GM19099 (cell line): ENCODE measurements around the gene CACNG6.

Experiments used
- POLR2A ChIP-seq: IDR thresholded peaks from 3 replicates; pipeline ENCODE4 v1.6.1; 2011; ENCODE audit warnings: low read depth; ENCODE audit not compliant: insufficient read length; ENCODE audit errors: extremely low read depth

Gene CACNG6

DNA sequence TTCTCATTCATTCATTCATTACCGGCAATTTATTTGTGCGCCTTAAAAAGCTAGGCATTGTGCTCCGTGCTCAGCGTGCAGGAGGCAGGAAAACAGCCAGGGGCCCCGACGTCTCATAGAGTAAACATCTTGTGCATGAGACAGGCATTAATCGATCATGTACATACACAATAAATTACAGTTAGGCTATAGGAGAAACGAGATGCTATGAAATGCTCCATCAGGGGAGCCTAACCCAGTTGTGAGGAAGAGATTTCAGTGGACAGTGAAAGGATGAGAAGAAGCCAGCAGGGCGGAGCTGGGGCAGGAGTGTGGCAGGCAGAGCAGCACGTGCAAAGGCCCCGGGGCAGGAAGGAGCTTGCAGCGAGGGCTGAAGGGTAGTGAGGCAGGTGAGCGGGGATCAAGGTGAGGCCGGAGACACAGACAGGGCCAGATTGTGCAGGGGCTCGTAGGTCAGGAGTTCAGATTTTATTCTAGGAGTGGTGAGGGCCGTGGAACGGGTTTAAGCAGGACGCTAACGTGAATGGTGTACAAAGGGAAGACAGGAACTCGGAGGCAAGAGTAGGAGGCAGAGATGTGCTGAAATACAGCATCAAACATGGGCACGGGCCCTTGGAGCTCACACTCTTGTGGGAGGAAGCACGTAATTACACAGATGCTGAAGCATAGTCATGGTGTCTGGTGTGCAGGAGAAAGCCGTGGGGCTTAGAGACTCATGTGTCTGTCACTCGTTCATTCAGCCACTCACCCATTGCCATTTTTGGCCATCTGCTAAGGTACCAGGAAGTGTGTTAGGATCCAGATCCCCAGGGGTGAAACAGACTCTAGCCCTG lies 7.8 kb upstream of the CACNG6 start:
- TF ChIP-seq POLR2A = no peak

DNA sequence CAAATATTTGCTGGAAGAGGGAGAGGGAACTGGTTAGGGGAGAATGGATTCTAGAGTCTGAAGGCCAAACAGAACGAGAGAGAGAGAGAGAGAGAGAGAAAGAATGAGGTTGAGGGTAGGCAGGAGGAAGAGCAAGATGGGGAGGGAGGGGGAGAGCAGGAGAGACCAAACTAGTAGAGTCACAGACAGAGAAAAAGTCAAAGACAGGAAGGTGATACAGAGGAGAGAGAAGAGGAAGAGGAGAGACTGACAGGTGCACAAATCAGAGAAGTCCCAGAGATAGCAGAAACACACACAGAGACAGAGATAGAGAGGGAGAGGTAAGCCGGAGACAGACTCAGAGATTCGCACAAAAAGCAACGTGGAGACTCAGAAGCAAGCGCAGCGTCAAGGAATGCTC lies 5.6 kb upstream of the CACNG6 start:
- no peak for TF ChIP-seq POLR2A

DNA sequence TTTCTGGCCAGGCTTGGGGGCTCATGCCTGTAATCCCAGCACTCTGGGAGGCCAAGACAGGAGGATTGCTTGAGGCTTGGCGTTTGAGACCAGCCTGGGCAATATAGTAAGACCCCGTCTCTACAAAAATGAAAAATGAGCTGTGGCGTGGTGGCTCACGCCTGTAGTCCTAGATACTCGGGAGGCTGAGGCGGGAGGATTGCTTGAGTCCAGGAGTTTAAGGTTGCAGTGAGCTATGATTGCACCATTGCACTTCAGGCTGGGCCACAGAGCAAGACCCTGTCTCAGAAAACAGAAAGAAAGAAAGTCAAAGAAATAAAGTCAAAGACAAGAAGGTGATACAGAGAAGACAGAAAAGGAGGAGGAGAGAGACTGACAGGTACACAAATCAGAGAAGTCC lies 2.5 kb upstream of the CACNG6 start:
- no peak for TF ChIP-seq POLR2A

DNA sequence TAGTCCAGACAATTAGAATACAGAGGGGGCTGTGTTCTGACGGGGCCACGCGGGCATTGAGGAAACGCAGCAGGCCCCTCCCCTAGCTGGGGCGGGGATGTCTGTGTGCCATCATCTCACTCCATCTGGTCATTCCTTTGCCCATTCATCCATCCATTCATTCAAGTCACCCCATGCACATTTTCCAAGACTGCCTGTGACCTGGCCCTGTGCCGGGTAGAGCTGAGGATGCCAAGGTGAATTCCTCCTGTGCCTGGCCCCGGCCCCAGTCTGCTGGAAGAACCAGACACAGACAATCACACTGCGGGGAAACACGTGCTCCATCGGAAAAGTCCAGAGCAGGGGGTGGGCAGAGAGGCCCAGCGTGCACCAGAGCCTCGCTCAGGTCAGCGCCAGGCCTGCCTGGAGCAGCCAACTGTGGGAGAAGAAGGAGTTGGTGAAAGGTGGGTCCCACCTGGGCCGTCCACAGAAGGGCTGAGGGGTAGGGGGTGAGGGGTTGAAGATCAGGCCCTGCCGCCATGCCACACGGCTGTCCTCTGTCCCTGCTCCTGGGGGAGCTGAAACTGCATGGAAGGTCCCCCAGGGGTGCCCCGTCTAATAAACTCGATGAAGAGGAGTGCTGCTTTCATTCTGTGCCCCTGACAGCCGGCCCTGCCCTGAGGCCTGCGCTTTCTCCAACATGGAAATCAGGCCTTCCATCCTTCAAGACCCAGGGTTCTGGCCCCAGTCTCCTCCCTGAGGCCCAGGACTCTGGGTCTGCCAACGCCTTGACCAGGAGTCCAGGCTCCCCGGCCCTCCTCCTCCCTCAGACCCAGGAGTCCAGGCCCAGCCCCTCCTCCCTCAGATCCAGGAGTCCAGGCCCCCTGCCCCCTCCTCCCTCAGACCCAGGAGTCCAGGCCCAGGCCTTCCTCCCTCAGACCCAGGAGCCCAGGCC lies 1.6 kb upstream of the CACNG6 start:
- TF ChIP-seq POLR2A = no peak

DNA sequence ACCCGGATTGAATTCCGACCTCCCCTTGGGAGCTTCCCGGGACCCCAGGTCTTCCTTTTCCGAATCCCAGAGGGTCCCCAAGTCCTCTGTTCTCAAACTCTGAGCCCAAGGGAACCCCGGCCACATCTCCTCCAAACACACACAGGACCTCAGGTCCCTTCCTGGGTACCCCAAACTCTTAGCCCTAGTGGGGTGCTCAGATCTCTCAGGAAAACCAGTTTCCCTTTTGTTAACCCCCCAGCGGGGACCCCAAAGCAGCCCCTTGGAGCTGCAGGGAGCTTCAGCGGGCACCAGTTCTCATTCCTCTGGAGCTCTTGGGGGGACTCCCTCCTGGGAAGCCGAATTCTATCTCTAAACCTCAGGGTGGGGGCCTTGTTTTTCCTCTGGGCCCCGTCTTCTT lies 774 bp downstream of the CACNG6 start:
- TF ChIP-seq POLR2A = no peak

DNA sequence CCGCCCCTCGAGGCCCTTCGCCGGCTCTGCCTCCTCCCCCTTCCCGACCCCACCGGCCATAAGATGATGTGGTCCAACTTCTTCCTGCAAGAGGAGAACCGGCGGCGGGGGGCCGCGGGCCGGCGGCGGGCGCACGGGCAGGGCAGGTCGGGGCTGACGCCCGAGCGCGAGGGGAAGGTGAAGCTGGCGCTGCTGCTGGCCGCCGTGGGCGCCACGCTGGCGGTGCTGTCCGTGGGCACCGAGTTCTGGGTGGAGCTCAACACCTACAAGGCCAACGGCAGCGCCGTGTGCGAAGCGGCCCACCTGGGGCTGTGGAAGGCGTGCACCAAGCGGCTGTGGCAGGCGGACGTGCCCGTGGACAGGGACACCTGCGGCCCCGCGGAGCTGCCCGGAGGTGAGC lies 1.4 kb downstream of the CACNG6 start:
- no peak for TF ChIP-seq POLR2A

DNA sequence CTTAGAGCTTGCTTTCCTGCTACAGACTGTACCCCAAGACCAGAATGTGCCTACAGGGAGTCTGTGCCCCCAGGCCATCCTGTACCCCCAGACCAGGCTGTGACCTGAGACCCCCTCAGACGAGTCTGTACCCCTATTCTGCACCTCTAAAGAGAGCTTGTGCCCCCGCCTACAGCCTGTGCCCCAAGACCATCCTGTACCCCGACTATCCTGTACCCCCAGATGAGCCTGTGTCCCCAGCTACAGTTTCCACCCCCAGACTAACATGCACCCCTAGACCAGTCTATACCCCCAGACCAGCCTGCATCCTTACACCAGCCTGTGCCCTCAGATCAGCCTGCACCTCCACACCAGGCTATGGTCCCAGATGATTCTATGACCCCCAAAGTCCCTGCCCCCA lies 2.0 kb downstream of the CACNG6 start:
- no peak for TF ChIP-seq POLR2A

DNA sequence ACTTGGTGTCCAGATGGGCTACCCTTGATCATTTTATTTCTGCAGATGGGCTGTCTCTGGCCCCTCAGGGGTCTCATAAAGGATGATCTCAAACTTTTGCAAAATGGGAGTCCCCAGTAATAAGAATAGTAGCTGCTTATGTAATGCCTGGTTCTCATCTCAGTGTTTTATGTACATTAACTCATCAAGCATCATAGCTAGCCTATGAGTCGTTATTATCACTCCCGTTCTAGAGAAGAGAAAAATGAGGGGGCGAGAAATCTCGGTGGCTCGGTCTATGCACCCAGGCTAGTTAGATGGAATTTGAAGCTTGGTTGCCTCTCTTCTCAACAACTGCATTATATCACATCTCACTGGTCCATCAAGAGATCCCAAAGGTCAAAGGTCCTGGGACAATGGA lies 3.4 kb downstream of the CACNG6 start:
- no peak for TF ChIP-seq POLR2A

DNA sequence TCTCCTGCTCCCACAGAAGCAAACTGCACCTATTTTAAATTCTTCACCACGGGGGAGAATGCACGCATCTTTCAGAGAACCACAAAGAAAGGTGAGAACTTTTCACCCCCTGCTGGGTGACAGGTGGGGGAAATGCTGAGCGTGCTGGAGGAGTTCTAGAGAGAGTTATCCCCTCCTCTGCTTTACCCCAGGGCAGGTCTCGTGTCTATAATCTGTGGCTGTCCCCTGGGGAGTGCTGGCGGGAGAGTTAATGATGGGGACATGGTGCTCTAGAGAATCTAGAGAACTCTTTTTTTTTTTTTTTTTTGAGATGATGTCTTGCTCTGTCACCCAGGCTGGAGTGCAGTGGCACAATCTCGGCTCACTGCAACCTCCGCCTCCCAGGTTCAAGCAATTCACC lies 6.8 kb downstream of the CACNG6 start:
- TF ChIP-seq POLR2A = no peak

DNA sequence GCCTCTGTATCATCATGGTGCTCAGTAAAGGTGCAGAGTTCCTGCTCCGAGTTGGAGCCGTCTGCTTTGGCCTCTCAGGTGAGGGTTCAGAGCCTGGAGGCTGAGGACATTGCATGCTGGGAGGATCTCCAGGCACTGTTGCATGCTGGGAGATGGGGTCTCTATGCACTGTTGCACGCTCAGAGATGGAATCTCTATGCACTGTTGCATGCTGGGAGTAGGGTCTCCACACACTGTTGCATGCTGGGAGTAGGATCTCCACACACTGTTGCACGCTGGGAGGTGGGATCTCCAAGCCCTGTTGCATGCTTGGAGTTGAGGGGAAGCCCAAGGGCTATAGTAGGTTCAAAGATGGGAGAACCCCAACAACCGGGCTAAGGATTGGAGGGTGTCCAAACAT lies 8.3 kb downstream of the CACNG6 start:
- no peak for TF ChIP-seq POLR2A

DNA sequence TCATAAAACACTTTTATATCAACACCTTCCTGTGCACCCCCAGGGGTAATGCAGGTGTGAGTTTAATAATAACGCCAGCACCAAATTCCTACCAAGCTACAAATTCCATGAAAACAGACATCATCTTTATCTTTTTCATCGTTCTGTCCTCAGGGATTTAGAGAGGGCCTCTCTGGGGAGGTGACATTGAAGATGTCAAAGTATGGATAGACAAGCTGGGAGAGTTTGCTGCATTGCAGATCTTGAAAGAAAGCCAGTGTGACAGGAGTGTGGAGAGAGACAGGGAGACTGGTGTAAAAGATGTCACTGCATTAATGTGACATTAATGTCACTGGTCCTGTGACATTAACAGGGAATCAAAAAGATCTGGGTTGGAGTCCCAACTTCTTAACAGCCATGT lies 10.1 kb downstream of the CACNG6 start:
- TF ChIP-seq POLR2A = no peak

DNA sequence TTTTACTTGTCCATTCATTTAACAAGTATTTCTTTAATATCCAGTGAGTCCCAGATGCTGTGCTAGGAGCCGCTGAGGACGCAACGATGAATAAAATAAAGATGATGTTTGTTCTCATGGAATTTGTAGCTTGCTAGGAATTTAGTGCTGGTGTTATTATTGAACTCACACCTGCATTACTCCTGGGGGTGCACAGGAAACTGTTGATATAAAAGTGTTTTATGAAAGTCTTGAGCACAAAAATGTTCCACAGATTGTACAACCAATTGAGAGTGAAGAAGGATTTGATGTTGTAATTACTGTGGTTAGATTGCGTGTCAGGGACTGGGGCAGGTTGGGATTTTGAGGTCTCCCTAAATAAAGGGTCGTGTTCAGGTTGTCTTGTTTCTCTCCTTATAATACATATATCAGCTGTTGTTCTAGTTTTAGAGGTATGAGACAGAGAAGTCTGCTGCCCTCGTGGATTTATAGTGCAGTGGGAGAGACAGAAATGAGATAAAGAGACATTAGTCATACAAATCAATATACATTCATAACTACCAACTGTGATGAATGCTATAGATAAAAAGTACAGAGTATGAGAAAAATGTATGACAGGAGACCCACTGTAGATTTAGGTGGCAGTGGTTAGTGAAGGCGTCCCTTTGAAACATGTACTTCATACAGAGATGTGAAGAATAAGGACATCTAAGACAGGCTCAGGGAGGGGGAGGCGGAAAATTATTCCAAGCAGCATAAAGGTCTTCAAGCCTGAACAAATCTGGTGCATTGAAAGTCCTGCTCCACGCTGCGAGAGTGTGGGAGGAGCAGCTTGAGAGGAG lies 11.3 kb downstream of the CACNG6 start:
- no peak for TF ChIP-seq POLR2A

DNA sequence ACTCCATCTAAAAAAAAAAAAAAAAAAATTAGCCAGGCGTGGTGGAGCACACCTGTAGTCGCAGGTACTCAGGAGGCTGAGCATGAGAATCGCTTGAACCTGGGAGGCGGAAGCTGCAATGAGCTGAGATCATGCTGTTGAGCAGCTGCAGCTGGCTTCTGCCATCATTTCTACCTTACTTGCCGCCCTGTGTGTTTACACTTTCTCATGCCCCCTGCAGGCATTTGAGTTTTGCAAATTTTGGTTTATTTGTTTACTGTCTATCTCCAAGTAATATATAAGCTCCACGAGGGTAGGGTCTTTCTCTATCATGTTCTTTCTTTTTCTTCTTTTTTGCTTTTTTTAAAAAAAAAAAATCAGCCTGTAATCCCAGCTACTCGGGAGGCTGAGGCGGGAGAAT lies 18.0 kb downstream of the CACNG6 start:
- no peak for TF ChIP-seq POLR2A

DNA sequence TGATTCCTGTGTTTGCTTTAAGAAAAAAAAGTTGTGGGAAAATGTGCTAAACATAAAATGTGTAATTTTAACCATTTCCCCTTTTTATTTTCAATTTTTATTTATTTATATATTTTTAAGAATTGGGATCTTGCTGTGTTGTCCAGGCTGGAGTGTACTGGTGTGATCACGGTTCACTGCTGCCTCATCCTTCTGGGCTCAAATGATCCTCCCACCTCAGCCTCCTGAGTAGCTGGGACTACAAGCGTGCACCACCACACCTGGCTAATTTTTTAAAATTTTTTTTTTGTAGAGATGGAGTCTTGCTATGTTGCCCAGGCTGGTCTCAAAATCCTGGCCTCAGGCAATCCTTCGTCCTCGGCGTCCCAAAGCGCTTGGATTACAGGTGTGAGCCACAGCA lies 19.0 kb downstream of the CACNG6 start:
- TF ChIP-seq POLR2A = no peak
